Gastroesophageal sphincter (tissue), 4 donors: Measurements from ENCODE around the gene LIPI. TPM values are rescaled to one million over a fixed set of nuclear protein-coding genes. Genes with fewer than 3 reads are reported as not detected.

Experiments
- ATAC-seq: fragments of 150-250 bp; one replicate; pipeline ENCODE4 v1.9.1; 2016; ENCODE audit warnings: mild to moderate bottlenecking, moderate library complexity
- H3K27ac ChIP-seq, 4 donors: fragments of 200-600 bp; sonication (generic) in 3 of 4; 1 replicate in 3 of 4; 2 replicates in 1 of 4; pipeline ENCODE4 v1.5.1; 2016 to 2019
- H3K27me3 ChIP-seq: fragments of 200-600 bp; sonication (generic); one replicate; pipeline ENCODE4 v1.5.1; 2019
- H3K36me3 ChIP-seq, 2 donors: fragments of 200-600 bp; sonication (generic); one replicate each; pipeline ENCODE4 v1.5.1; 2019; ENCODE audit warnings: control low read depth in 1 of 2
- H3K4me1 ChIP-seq, 3 donors: fragments of 200-600 bp; sonication (generic); 1 replicate in 2 of 3; 2 replicates in 1 of 3; pipeline ENCODE4 v1.5.1; 2016 to 2019; ENCODE audit warnings: control low read depth in 2 of 3
- H3K4me3 ChIP-seq, 2 donors: fragments of 200-600 bp; sonication (generic); one replicate each; pipeline ENCODE4 v1.5.1; 2019; ENCODE audit warnings: mild to moderate bottlenecking in 1 of 2, moderate library complexity in 1 of 2
- H3K9me3 ChIP-seq, 3 donors: fragments of 200-600 bp; sonication (generic); one replicate each; pipeline ENCODE4 v1.5.1; 2017 to 2019; ENCODE audit warnings: control low read depth in 2 of 3
- CTCF ChIP-seq, 4 experiments: fragments of 200-600 bp in 2 of 4; fragments of 450-650 bp in 2 of 4; sonication (generic) in 1 of 4; IDR thresholded peaks; one replicate each; pipeline ENCODE4 v1.5.1; 2017 to 2019; ENCODE audit warnings: antibody characterized with exemption in 4 of 4, mild to moderate bottlenecking in 2 of 4, moderate library complexity in 2 of 4
- EP300 ChIP-seq: sonication (generic); formaldehyde crosslinking; IDR thresholded peaks from one replicate; pipeline ENCODE4 v1.6.1; 2017; ENCODE audit warnings: antibody characterized with exemption, mild to moderate bottlenecking
- POLR2A ChIP-seq, 2 donors: fragments of 450-650 bp; IDR thresholded peaks; one replicate each; pipeline ENCODE4 v1.6.1; 2017; ENCODE audit warnings: antibody characterized with exemption in 2 of 2, mild to moderate bottlenecking in 2 of 2, moderate library complexity in 1 of 2
- POLR2AphosphoS5 ChIP-seq: sonication (generic); formaldehyde crosslinking; IDR thresholded peaks from one replicate; pipeline ENCODE4 v1.6.1; 2017; ENCODE audit warnings: antibody characterized with exemption
- WGBS, 2 donors: methylation state at CpG; one replicate each; pipeline ENCODE4 v1.1.5; 2018; ENCODE audit warnings: low coverage in 1 of 2; 5-methylcytosine and 5-hydroxymethylcytosine counted together
- total RNA-seq, 4 donors: library from RNA; depleted of rRNA; stranded (reverse); fragments of >200 nt; gene quantifications; one replicate each; pipeline ENCODE4 v1.1.0, GENCODE V29; 2016

LIPI gene
- total RNA-seq, 4 donors from 2014 or later = not detected

- H3K27ac ChIP-seq = no peak overlapping the region
- no peaks in the 10 kb centered on the region for H3K27me3 ChIP-seq
- 95% methylated on average over 13 of the region's 16 CpGs; no CpG with 5 or more reads in 1 of the 2 donors for WGBS, 2 donors
- H3K4me1 ChIP-seq = no peaks in the 10 kb centered on the region
- H3K36me3 ChIP-seq = peaks cover 0 to 18% of the 10 kb centered on the region in 2 donors
- no peak for ATAC-seq
- H3K9me3 ChIP-seq = peaks cover 0 to 11% (median 0%) of the 10 kb centered on the region in 3 donors
- TF ChIP-seq POLR2A (IDR thresholded peaks at IDR 0.05) (no peak), EP300 (no peak), CTCF (IDR thresholded peaks at IDR 0.05) (no peak), POLR2AphosphoS5 (no peak)
- no peak overlapping the region for H3K4me3 ChIP-seq
These were observed 137.1 kb downstream of the LIPI start for GRCh38 chr21:14073615-14074014.

GRCh38 chr21:14072761-14073535 is 137.8 kb downstream of the LIPI start:
- Histone ChIP-seq H3K27ac (no peak overlapping the region), H3K4me3 (no peak overlapping the region), H3K36me3 (peaks cover 0 to 18% of the 10 kb centered on the region in 2 donors), H3K27me3 (no peaks in the 10 kb centered on the region), H3K9me3 (peaks cover 0 to 4% (median 0%) of the 10 kb centered on the region in 3 donors), H3K4me1 (no peaks in the 10 kb centered on the region)
- TF ChIP-seq POLR2AphosphoS5 = no peak
- TF ChIP-seq EP300 = no peak
- TF ChIP-seq CTCF (IDR thresholded peaks at IDR 0.05) = no peak
- no peak for TF ChIP-seq POLR2A (IDR thresholded peaks at IDR 0.05)
- no peak for ATAC-seq
- 95 to 100% methylated on average over 1 to 4 of the region's 46 CpGs for WGBS, 2 donors

- Histone ChIP-seq H3K9me3 (no peaks in the 10 kb centered on the region), H3K4me3 (no peak overlapping the region), H3K36me3 (peaks cover 0 to 18% of the 10 kb centered on the region in 2 donors), H3K27ac (no peak overlapping the region), H3K27me3 (no peaks in the 10 kb centered on the region), H3K4me1 (no peaks in the 10 kb centered on the region)
- TF ChIP-seq POLR2A (IDR thresholded peaks at IDR 0.05) (no peak), CTCF (IDR thresholded peaks at IDR 0.05) (no peak), EP300 (no peak)
- 100% methylated on average over 6 of the region's 44 CpGs; no CpG with 5 or more reads in 1 of the 2 donors for WGBS, 2 donors
- ATAC-seq = no peak
These were observed 138.6 kb downstream of the LIPI start for GRCh38 chr21:14071902-14072734.

- no peaks in the 10 kb centered on the region for H3K27me3 ChIP-seq
- no peak for ATAC-seq
- no peak overlapping the region for H3K4me3 ChIP-seq
- WGBS, 2 donors = 92% methylated on average over 4 of the region's 16 CpGs; no CpG with 5 or more reads in 1 of the 2 donors
- peaks cover 0 to 18% of the 10 kb centered on the region in 2 donors for H3K36me3 ChIP-seq
- H3K4me1 ChIP-seq = no peaks in the 10 kb centered on the region
- TF ChIP-seq EP300 (no peak), POLR2AphosphoS5 (no peak), CTCF (IDR thresholded peaks at IDR 0.05) (no peak)
- no peak overlapping the region for H3K27ac ChIP-seq
- H3K9me3 ChIP-seq = no peaks in the 10 kb centered on the region
These were observed 139.8 kb downstream of the LIPI start for GRCh38 chr21:14070968-14071367.
